Peyer's patch (tissue), 4 donors: ENCODE measurements around the gene IFT43. TPM values are rescaled to one million over a fixed set of nuclear protein-coding genes. Genes with fewer than 3 reads are reported as not detected.

Experiments
- DNase-seq, 3 donors: peaks; one replicate each; pipeline ENCODE4 v3.0.0-alpha.2; 2017 to 2019
- H3K27ac ChIP-seq, 4 donors: fragments of 200-600 bp; sonication (generic); one replicate each; pipeline ENCODE4 v1.5.1; 2016 to 2019
- H3K27me3 ChIP-seq, 2 donors: fragments of 200-600 bp; sonication (generic); one replicate each; pipeline ENCODE4 v1.5.1; 2019
- H3K36me3 ChIP-seq, 3 donors: fragments of 200-600 bp; sonication (generic); one replicate each; pipeline ENCODE4 v1.5.1; 2016 to 2019
- H3K4me1 ChIP-seq, 4 donors: fragments of 200-600 bp; sonication (generic); one replicate each; pipeline ENCODE4 v1.5.1; 2016 to 2019
- H3K4me3 ChIP-seq, 4 donors: fragments of 200-600 bp; sonication (generic); 1 replicate in 3 of 4; 2 replicates in 1 of 4; pipeline ENCODE4 v1.5.1; 2016 to 2019; ENCODE audit warnings: mild to moderate bottlenecking in 1 of 4
- H3K9me3 ChIP-seq, 4 donors: fragments of 200-600 bp; sonication (generic); one replicate each; pipeline ENCODE4 v1.5.1; 2016 to 2019; ENCODE audit warnings: mild to moderate bottlenecking in 1 of 4
- POLR2A ChIP-seq, 2 donors: fragments of 450-650 bp; IDR thresholded peaks; one replicate each; pipeline ENCODE4 v1.5.1; 2017; ENCODE audit warnings: antibody characterized with exemption in 2 of 2, mild to moderate bottlenecking in 2 of 2, moderate library complexity in 2 of 2
- total RNA-seq, 4 donors: library from RNA; depleted of rRNA; stranded (reverse); fragments of >200 nt; gene quantifications; one replicate each; pipeline ENCODE4 v1.1.0, GENCODE V29; 2016
- TF ChIP-seq, protein P1 (sequence below), 6 experiments: fragments of 450-650 bp in 4 of 6; fragments of 200-600 bp in 2 of 6; sonication (generic) in 1 of 6; IDR thresholded peaks; one replicate each; pipeline ENCODE4 v1.5.1; 2017 to 2019; ENCODE audit warnings: antibody characterized with exemption in 6 of 6, mild to moderate bottlenecking in 3 of 6, moderate library complexity in 1 of 6

The IFT43 gene
- total RNA-seq, 4 donors from 2014 or later = 23.9 to 42.8 (median 33.6) TPM

GRCh38 chr14:75993567-75994041 is 8.0 kb downstream of the IFT43 start:
- no peaks in the 10 kb centered on the region for H3K27me3 ChIP-seq
- H3K27ac ChIP-seq = peak overlapping the region in 2 of 4 donors; percentile 54 to 63
- H3K4me3 ChIP-seq = no peak overlapping the region
- DNase-seq = peak in 1 of 3 donors; percentile 63
- H3K9me3 ChIP-seq = no peaks in the 10 kb centered on the region
- peaks cover 0 to 10% (median 0%) of the 10 kb centered on the region in 4 donors for H3K4me1 ChIP-seq
- peaks cover 0 to 25% (median 0%) of the 10 kb centered on the region in 3 donors for H3K36me3 ChIP-seq
- TF ChIP-seq, protein P1, sequence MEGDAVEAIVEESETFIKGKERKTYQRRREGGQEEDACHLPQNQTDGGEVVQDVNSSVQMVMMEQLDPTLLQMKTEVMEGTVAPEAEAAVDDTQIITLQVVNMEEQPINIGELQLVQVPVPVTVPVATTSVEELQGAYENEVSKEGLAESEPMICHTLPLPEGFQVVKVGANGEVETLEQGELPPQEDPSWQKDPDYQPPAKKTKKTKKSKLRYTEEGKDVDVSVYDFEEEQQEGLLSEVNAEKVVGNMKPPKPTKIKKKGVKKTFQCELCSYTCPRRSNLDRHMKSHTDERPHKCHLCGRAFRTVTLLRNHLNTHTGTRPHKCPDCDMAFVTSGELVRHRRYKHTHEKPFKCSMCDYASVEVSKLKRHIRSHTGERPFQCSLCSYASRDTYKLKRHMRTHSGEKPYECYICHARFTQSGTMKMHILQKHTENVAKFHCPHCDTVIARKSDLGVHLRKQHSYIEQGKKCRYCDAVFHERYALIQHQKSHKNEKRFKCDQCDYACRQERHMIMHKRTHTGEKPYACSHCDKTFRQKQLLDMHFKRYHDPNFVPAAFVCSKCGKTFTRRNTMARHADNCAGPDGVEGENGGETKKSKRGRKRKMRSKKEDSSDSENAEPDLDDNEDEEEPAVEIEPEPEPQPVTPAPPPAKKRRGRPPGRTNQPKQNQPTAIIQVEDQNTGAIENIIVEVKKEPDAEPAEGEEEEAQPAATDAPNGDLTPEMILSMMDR (IDR thresholded peaks at IDR 0.05) = peak in 3 of 6 experiments; percentile 27 to 40 (median 38)
- TF ChIP-seq POLR2A (IDR thresholded peaks at IDR 0.05) = no peak

DNA sequence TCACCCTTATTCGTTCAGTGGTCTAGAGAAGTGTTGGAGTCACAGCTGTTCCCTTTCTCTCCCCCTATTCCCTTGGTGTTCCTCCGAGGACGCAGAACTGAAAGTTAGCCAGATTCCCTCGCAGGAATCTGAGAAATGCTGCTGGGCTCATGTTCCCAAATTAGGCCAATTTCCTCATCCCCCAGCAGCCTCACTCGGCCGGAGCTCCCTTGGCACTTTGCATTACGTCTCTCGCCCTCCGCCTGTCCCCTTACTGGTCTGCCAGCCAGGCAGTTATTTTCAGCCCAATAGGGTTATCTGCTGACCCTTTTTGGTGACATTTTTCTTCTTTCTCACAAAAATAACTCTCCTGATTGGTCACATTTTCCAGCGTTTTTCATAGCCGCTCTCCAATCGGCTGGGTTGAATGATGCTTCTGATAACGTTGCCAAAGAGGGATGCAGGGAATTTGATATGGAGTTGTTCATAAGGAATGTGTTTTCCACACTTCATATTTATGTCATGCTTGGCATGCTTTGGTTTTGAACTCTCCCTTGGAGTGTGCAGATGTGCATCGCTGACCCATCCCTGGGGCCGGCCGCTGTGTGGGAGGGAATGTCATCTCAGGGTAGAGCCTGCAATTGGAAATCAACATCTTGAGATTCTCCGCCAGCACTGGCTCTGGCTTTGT is 9.9 kb downstream of the IFT43 start:
- TF ChIP-seq POLR2A (IDR thresholded peaks at IDR 0.05) = no peak
- TF ChIP-seq, protein P1 (IDR thresholded peaks at IDR 0.05) = no peak
- Histone ChIP-seq H3K27ac (peak overlapping the region; percentile 2 to 67 (median 50)), H3K4me1 (peaks cover 0 to 10% (median 0%) of the 10 kb centered on the region in 4 donors), H3K27me3 (no peaks in the 10 kb centered on the region), H3K9me3 (no peaks in the 10 kb centered on the region), H3K4me3 (no peak overlapping the region), H3K36me3 (peaks cover 0 to 37% (median 0%) of the 10 kb centered on the region in 3 donors)
- peak in 1 of 3 donors; percentile 54 for DNase-seq

- Histone ChIP-seq H3K9me3 (no peaks in the 10 kb centered on the region), H3K4me3 (no peak overlapping the region), H3K27me3 (no peaks in the 10 kb centered on the region), H3K27ac (peak overlapping the region in 1 of 4 donors; percentile 67), H3K4me1 (peaks cover 0 to 10% (median 0%) of the 10 kb centered on the region in 4 donors), H3K36me3 (peaks cover 0 to 37% (median 0%) of the 10 kb centered on the region in 3 donors)
- TF ChIP-seq, protein P1 (IDR thresholded peaks at IDR 0.05) = no peak
- no peak for TF ChIP-seq POLR2A (IDR thresholded peaks at IDR 0.05)
- no peak for DNase-seq
Measured at GRCh38 chr14:75996488-75996887, 10.9 kb downstream of the IFT43 start.

DNA sequence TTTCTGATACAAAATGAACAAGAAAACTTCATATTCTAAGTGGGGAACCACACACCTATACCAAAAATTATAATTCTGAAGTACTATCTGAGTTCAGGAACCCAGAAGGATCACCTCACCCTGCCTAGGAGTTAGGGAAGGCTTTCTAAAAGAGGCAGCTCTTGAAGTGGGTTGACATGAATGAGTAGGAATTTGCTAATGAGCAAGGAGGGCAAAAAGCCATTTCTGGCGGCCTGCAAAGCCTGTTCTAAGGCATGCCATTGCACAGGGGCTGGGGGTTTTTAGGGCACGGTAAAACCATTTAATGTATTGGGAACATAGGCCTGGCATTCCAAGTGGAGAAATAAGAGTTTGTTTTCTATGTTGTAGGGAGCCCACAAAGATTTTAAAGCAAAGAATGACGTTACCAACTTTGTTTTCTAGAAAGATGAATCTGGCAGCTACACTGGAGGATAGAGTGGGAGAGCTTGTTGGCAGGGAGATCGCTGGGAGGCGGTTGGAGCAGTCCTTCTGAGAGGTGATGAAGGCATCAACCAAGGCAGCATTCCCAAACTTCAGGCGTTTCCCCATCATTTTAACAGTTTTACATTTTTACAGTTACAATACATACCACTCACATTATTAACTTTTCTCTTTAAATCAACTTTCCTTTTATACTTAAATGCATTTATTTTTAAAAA is 14.1 kb downstream of the IFT43 start:
- H3K4me1 ChIP-seq = no peaks in the 10 kb centered on the region
- H3K36me3 ChIP-seq = peaks cover 0 to 48% (median 0%) of the 10 kb centered on the region in 3 donors

DNA sequence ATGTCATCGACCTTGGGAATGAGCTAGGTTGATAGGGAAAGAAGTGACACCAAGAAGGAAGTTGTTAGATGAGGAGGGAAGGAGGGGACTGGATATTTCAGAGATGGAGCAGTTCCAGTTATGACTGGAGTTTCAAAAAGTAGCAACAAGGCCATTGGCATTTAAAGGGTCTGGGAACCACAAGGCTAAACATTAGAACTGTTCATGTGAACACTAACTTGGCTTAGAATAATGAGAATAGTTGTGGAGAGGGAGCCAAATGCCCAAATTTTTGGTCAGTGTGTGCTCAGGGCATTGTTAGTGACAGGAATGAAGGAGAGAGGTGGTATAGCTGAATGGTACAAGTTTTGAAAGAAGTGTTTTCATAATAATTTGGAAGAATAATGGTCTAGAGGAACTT is 16.8 kb downstream of the IFT43 start:
- no peak for DNase-seq
- Histone ChIP-seq H3K27me3 (no peaks in the 10 kb centered on the region), H3K4me3 (no peak overlapping the region), H3K4me1 (no peaks in the 10 kb centered on the region), H3K36me3 (peaks cover 0 to 63% (median 0%) of the 10 kb centered on the region in 3 donors), H3K27ac (no peak overlapping the region), H3K9me3 (no peaks in the 10 kb centered on the region)
- no peak for TF ChIP-seq POLR2A (IDR thresholded peaks at IDR 0.05)
- TF ChIP-seq, protein P1 (IDR thresholded peaks at IDR 0.05) = no peak

More for the DNA sequence above, 14.1 kb downstream of the IFT43 start:
- no peak overlapping the region for H3K4me3 ChIP-seq
- no peak for TF ChIP-seq POLR2A (IDR thresholded peaks at IDR 0.05)
- TF ChIP-seq, protein P1 (IDR thresholded peaks at IDR 0.05) = no peak
- H3K9me3 ChIP-seq = no peaks in the 10 kb centered on the region
- no peaks in the 10 kb centered on the region for H3K27me3 ChIP-seq
- no peak overlapping the region for H3K27ac ChIP-seq
- DNase-seq = no peak
